Motor neuron (in vitro differentiated cells): ENCODE data around the gene TERT. TPM values are rescaled to one million over a fixed set of nuclear protein-coding genes. Genes with fewer than 3 reads are reported as not detected.
"Not testable (repeated sequence)": the region's sequence is repeated elsewhere in the genome, so short reads cannot be mapped to it uniquely, and the experiment has no call there.

Experiments used
- ATAC-seq, 8 experiments: fragments of 200-7000 bp; cut with Tn5 transposase; replicated peaks in 6 of 8; 2 replicates each; pipeline ENCODE4 v1.8.0; 2021; ENCODE audit warnings: mild to moderate bottlenecking in 8 of 8, moderate library complexity in 8 of 8
- H3K27ac ChIP-seq, 2 donors: fragments of 250-450 bp; sonication (Bioruptor Pico); 2 replicates each; pipeline ENCODE4 v1.9.0; 2021; ENCODE audit warnings: antibody characterized with exemption in 2 of 2, mild to moderate bottlenecking in 2 of 2, moderate library complexity in 1 of 2
- H3K4me1 ChIP-seq, 2 donors: fragments of 250-450 bp; sonication (Bioruptor Pico); replicated peaks in 1 of 2; 2 replicates each; pipeline ENCODE4 v1.6.1; 2021; ENCODE audit warnings: antibody characterized with exemption in 2 of 2, mild to moderate bottlenecking in 2 of 2, moderate library complexity in 1 of 2
- H3K4me3 ChIP-seq, 5 donors: fragments of 250-450 bp; sonication (Bioruptor Pico); 2 replicates each; pipeline ENCODE4 v1.9.0; 2021; ENCODE audit warnings: antibody characterized with exemption in 5 of 5, mild to moderate bottlenecking in 5 of 5, moderate library complexity in 4 of 5
- WGBS, 10 experiments: fragments of 450-650 bp; shearing (Covaris generic); methylation state at CpG; one replicate each; pipeline ENCODE4 v1.0.0; 2022; 5-methylcytosine and 5-hydroxymethylcytosine counted together
- in situ Hi-C, 9 experiments: fragments of 400-800 bp; cut with MboI; loops; one replicate each; pipeline ENCODE4 v1.15.0; 2021; ENCODE audit warnings: low sequenced_read_pairs in 9 of 9, low pct_unique_long_range_greater_than_20kb in 2 of 9; ENCODE audit not compliant: unreplicated experiment in 9 of 9
- total RNA-seq, 8 experiments: library from RNA; unstranded; fragments of 300-600 nt; gene quantifications; 2 replicates each; pipeline versions ENCODE4 v1.2.3 to v1.2.4, GENCODE V29; 2022

TERT gene
- total RNA-seq, 8 experiments from 2014 or later = 0.05 to 6.3 (median 0.38) TPM; not detected in 1

DNA sequence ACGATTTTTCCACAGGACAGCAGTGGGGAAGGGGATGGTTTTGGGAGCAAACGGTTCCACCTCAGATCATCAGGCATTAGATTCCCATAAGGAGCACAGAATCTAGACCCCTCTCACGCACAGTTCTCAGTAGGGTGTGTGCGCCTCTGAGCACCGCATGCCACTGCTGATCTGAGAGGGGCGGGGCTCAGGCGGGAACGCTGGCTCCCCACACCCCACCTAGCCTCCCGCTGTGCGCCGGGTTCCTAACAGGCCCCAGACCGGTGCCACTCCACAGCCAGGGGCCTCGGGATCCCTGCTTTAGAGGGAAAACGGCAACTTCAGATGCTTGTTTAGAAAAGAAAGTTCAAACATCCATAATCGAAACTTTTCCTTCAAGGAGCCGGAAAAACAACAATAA, 20.4 kb downstream of the TERT start:
- no peak overlapping the region for H3K27ac ChIP-seq
- 70 to 100% (median 89%) methylated on average over 1 to 13 of the region's 16 CpGs; no CpG with 5 or more reads in 2 of the 10 experiments for WGBS, 10 experiments
- no peaks in the 10 kb centered on the region for H3K4me1 ChIP-seq
- ATAC-seq = no peak
- in situ Hi-C loops = no loop called here
- no peak overlapping the region for H3K4me3 ChIP-seq

DNA sequence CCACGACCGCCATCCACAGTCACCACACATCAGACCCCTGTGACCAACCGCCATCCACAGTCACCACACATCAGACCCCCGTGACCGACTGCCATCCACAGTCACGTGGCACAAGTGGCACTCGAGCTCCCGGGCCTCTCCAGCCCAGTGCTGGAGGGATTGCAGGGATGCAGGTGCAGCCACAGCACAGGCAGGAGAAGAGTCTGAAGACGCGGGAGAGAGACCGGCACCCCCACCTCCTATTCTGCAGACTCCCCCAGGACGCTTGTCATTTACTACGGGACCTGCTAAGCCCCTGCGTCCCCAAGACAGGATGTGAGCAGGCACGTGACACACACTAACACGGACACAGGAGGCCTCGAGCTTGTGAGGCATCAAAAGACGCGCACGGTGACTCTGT, 21.1 kb downstream of the TERT start:
- in situ Hi-C loops = no loop called here
- no peak for ATAC-seq
- no peak overlapping the region for H3K4me3 ChIP-seq
- no peak overlapping the region for H3K27ac ChIP-seq
- 67 to 100% (median 97%) methylated on average over 1 to 7 of the region's 20 CpGs; no CpG with 5 or more reads in 5 of the 10 experiments for WGBS, 10 experiments
- no peaks in the 10 kb centered on the region for H3K4me1 ChIP-seq

DNA sequence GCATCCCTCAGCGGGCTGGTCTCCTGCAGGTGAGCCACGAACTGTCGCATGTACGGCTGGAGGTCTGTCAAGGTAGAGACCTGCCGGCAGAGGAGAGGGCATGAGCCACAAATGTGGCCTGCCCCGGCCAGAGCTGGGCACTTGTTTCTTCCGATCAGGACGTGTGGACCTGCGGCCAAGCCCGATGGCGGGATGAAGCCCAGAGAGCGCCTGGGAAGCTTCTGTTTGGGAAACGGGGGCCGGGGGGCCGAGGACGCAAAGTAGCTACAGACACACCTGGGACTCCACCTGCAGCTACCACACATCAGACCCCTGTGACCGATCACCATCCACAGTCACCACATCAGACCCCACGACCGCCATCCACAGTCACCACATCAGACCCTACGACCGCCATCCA, 22.7 kb downstream of the TERT start:
- no peak for ATAC-seq
- H3K4me1 ChIP-seq = no peaks in the 10 kb centered on the region
- no peak overlapping the region for H3K4me3 ChIP-seq
- WGBS, 10 experiments = 100% methylated on average over 1 of the region's 21 CpGs; no CpG with 5 or more reads in 9 of the 10 experiments
- in situ Hi-C loops = no loop called here
- no peak overlapping the region for H3K27ac ChIP-seq

GRCh38 chr5:1270933-1271914, 23.6 kb downstream of the TERT start:
- no peak overlapping the region for H3K27ac ChIP-seq
- no peaks in the 10 kb centered on the region for H3K4me1 ChIP-seq
- in situ Hi-C loops = no loop called here
- no peak for ATAC-seq
- 85 to 100% (median 93%) methylated on average over 3 to 12 of the region's 39 CpGs; no CpG with 5 or more reads in 5 of the 10 experiments for WGBS, 10 experiments
- no peak overlapping the region for H3K4me3 ChIP-seq

- Histone ChIP-seq H3K27ac (no peak overlapping the region), H3K4me3 (no peak overlapping the region), H3K4me1 (no peaks in the 10 kb centered on the region)
- in situ Hi-C loops = no loop called here
- no peak for ATAC-seq
- WGBS, 10 experiments = 34 to 100% (median 92%) methylated on average over 1 to 12 of the region's 22 CpGs; no CpG with 5 or more reads in 4 of the 10 experiments
Measured at GRCh38 chr5:1270426-1270825, 24.4 kb downstream of the TERT start.

- H3K27ac ChIP-seq = no peak overlapping the region
- no peaks in the 10 kb centered on the region for H3K4me1 ChIP-seq
- in situ Hi-C loops = no loop called here
- no peak for ATAC-seq
- H3K4me3 ChIP-seq = no peak overlapping the region
- 57 to 100% (median 88%) methylated on average over 1 to 12 of the region's 13 CpGs; no CpG with 5 or more reads in 1 of the 10 experiments for WGBS, 10 experiments
Measured at GRCh38 chr5:1268666-1269065, 26.2 kb downstream of the TERT start.

- H3K4me1 ChIP-seq = no peaks in the 10 kb centered on the region
- no peak overlapping the region for H3K4me3 ChIP-seq
- in situ Hi-C loops = no loop called here
- ATAC-seq = no peak
- H3K27ac ChIP-seq = no peak overlapping the region
- 48 to 100% (median 85%) methylated on average over 2 to 4 of the region's 13 CpGs; no CpG with 5 or more reads in 6 of the 10 experiments for WGBS, 10 experiments
Measured at GRCh38 chr5:1268056-1268455, 26.8 kb downstream of the TERT start.

DNA sequence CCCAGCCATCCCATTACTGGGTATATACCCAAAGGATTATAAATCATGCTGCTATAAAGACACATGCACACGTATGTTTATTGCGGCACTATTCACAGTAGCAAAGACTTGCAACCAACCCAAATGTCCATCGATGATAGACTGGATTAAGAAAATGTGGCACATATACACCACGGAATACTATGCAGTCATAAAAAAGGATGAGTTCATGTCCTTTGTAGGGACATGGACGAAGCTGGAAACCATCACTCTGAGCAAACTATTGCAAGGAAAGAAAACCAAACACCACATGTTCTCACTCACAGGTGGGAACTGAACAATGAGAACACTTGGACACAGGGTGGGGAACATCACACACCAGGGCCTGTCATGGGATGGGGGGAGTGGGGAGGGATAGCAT, 27.4 kb downstream of the TERT start:
- in situ Hi-C loops, ATAC-seq, H3K4me1 ChIP-seq, H3K27ac ChIP-seq, H3K4me3 ChIP-seq: not testable (repeated sequence)
- WGBS, 10 experiments = 10 to 100% methylated on average over 1 to 2 of the region's 5 CpGs; no CpG with 5 or more reads in 8 of the 10 experiments

DNA sequence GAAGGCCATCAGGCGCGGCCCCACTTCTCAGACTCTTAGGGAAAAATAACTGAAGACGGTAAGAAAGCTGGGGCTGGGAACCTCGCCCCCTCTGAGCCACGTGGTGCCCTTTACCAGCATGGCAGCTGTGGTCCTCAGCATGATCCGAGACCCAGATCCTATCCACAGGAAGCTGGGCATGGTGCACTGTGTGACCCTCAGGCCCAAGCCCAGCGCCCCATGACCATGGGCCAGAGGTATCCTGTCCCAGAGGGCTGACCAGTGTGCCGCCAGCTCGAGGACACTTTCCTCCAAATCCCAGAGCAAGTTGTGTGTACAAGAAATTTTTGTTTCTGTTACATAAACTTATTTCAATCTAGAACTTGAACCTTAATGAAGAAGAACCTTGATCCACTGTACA, 28.1 kb downstream of the TERT start:
- H3K4me3 ChIP-seq = no peak overlapping the region
- no peaks in the 10 kb centered on the region for H3K4me1 ChIP-seq
- H3K27ac ChIP-seq = no peak overlapping the region
- 20 to 100% (median 86%) methylated on average over 1 to 9 of the region's 9 CpGs; no CpG with 5 or more reads in 3 of the 10 experiments for WGBS, 10 experiments
- ATAC-seq = no peak
- in situ Hi-C loops = no loop called here

DNA sequence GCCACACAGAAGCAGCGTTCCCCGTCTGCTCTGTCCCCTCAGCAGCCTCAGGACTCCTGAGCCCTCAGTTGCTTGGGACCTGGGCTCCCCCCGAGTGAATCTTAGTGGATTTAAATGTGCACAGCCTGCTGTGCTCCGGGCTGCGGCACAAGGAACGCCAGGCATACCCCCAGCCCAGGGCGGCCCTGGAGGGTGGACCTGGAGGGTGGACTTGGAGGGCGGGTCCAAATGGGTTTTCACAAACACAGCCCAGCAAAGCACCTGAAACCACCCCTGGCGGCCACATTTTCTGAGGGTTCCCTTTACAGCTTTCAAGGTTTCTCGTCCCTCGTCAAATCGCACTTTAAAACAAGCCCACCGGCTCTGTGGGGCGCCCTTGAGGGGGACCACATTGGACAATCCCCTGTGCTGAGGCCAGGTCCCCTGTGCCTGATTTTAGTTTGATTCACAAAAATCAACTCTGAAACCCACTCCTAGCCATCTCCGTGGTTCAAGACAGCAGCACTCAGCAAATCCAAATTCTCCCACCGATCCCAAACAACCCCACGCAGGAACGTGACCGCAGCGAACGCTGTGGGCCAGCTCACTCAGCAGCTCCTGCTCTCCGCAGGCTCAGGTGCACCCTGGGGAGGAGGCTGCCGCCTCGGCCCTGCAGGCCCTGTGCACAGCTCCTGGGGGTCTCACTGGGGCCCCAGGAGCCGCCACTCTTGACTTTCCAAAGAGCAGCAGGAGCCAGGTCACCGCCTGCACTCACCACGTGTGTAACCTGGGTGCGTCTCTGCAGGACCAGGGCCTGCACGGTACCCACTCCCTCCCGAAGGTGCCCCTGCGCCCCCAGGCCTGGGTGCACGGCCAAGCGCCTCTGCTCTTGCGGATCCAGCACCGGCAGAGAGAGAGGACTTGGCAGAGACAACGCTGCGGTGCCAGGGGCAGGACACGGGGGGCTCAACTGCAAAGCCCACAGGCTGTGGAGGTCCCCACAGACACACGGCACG, 29.1 kb downstream of the TERT start:
- H3K4me1 ChIP-seq = no peaks in the 10 kb centered on the region
- no peak for ATAC-seq
- H3K27ac ChIP-seq = no peak overlapping the region
- H3K4me3 ChIP-seq = no peak overlapping the region
- 20 to 100% (median 72%) methylated on average over 1 to 9 of the region's 40 CpGs; no CpG with 5 or more reads in 4 of the 10 experiments for WGBS, 10 experiments
- in situ Hi-C loops = no loop called here

DNA sequence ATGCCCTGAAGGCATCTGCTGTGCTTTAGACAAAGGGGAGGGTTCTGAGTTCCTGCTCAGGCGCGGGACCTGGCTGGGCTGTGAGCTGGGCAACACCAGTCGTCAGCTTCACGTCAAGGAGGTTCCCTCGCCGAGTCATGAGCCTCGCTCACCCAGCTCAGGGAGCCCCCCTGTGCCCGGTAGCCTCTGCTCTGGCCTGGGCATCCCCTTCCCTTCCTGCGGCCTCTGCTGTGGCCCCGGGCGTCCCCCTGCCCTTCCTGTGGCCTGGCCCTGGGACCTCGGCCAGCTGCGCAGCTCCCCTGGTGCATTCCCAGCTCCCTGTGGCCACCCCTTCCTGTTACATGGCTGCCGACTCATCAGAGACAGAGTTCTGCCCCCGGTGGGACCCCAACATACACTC, 29.8 kb downstream of the TERT start:
- Histone ChIP-seq H3K4me3 (no peak overlapping the region), H3K4me1 (no peaks in the 10 kb centered on the region), H3K27ac (no peak overlapping the region)
- 75 to 100% (median 90%) methylated on average over 2 of the region's 15 CpGs; no CpG with 5 or more reads in 7 of the 10 experiments for WGBS, 10 experiments
- in situ Hi-C loops = no loop called here
- ATAC-seq = no peak

DNA sequence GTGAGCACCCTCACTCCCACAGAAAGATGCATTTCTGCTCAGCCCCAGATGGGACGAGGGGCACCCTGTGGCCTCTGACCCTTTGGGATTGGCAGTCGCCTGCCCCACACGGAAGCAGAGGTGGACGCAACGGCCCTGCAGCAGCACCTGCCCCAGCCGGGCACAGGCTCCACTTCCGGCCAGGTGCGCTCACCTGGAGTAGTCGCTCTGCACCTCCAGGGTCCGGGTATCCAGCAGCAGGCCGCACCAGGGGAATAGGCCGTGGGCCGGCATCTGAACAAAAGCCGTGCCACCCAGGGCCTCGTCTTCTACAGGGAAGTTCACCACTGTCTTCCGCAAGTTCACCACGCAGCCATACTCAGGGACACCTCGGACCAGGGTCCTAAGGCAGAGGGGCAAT, 30.7 kb downstream of the TERT start:
- in situ Hi-C loops = no loop called here
- ATAC-seq = no peak
- H3K4me3 ChIP-seq = no peak overlapping the region
- WGBS, 10 experiments = 60 to 100% (median 90%) methylated on average over 1 to 5 of the region's 18 CpGs; no CpG with 5 or more reads in 4 of the 10 experiments
- H3K4me1 ChIP-seq = no peaks in the 10 kb centered on the region
- no peak overlapping the region for H3K27ac ChIP-seq

DNA sequence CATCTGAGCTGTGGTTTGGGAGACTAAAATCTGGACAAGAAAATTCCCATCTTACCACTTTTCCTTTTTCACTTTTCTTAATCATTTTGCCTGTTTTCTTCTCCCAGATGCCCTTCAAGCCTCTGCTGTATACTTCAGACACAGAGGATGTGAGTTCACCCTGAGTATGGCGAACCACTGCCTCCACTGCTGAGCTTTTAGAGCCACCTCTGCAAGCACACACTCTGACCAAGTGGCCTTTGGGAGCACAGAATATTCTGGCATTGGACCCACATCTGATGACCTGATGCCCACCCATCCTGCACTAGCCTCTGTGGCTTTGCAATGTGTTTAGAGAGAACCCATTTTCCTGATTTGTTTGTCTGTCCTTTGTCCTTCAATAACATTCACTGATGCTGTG, 32.5 kb downstream of the TERT start:
- 0 to 100% (median 40%) methylated on average over 1 of the region's 1 CpG; no CpG with 5 or more reads in 5 of the 10 experiments for WGBS, 10 experiments
- in situ Hi-C loops = no loop called here
- H3K4me1 ChIP-seq = peaks cover 0 to 4% of the 10 kb centered on the region in 2 donors
- no peak overlapping the region for H3K4me3 ChIP-seq
- no peak for ATAC-seq
- no peak overlapping the region for H3K27ac ChIP-seq
